Naive thymus-derived CD8-positive, alpha-beta T cell (primary cell): ENCODE measurements around the gene FAM76A. TPM values are rescaled to one million over a fixed set of nuclear protein-coding genes. Genes with fewer than 3 reads are reported as not detected.
"Not testable (repeated sequence)": the region's sequence is repeated elsewhere in the genome, so short reads cannot be mapped to it uniquely, and the experiment has no call there.

Experiments used
- ATAC-seq, 2 donors: fragments of 150-1000 bp; cut with Tn5 transposase in 1 of 2; sonication (Bioruptor Pico), chemical (Tn5 transposase) in 1 of 2; 1 replicate in 1 of 2; 2 replicates in 1 of 2; pipeline ENCODE4 v1.10.0; 2021; ENCODE audit warnings: mild to moderate bottlenecking in 2 of 2, moderate library complexity in 2 of 2
- POLR2A ChIA-PET: fragments of 350-600 bp; sonication (Branson Sonifier 250); formaldehyde crosslinking; loops from one replicate; lab custom pipeline; 2021; ENCODE audit warnings: antibody characterized with exemption; lab: Charles Lee
- DNase-seq, 10 donors: peaks; one replicate each; pipeline versions ENCODE4 v3.0.0 to v3.0.0-alpha.2; 2020 to 2022
- H3K27ac Mint-ChIP-seq, 10 donors: one replicate each; pipeline ENCODE4 v1.8.0; 2020 to 2022; ENCODE audit warnings: mild to moderate bottlenecking in 10 of 10, mixed read lengths in 10 of 10, moderate library complexity in 4 of 10, inconsistent platforms in 1 of 10
- H3K27me3 Mint-ChIP-seq, 5 donors: one replicate each; pipeline ENCODE4 v1.8.0; 2021 to 2022; ENCODE audit warnings: mixed read lengths in 5 of 5
- H3K36me3 Mint-ChIP-seq, 3 donors: one replicate each; pipeline ENCODE4 v1.8.0; 2020 to 2022; ENCODE audit warnings: mixed read lengths in 3 of 3, mild to moderate bottlenecking in 2 of 3, inconsistent platforms in 1 of 3
- H3K4me1 Mint-ChIP-seq, 4 donors: one replicate each; pipeline ENCODE4 v1.8.0; 2021 to 2022; ENCODE audit warnings: mixed read lengths in 4 of 4
- H3K4me3 Mint-ChIP-seq, 10 donors: one replicate each; pipeline ENCODE4 v1.8.0; 2020 to 2022; ENCODE audit warnings: mild to moderate bottlenecking in 10 of 10, mixed read lengths in 10 of 10, moderate library complexity in 6 of 10, inconsistent platforms in 1 of 10
- H3K9me3 Mint-ChIP-seq, 9 donors: one replicate each; pipeline ENCODE4 v1.8.0; 2020 to 2022; ENCODE audit warnings: mixed read lengths in 9 of 9, mild to moderate bottlenecking in 3 of 9, inconsistent platforms in 1 of 9, moderate library complexity in 1 of 9
- polyA plus RNA-seq, 3 donors: library from polyadenylated mRNA; unstranded; fragments of 300-500 nt; fragmentation: Illumina TruSeq; gene quantifications; one replicate each; pipeline ENCODE4 v1.2.3, GENCODE V29; 2021
- total RNA-seq, 8 experiments: library from RNA in 2 of 8; stranded (reverse) in 2 of 8; gene quantifications; one replicate each; pipeline ENCODE4 v1.2.3 and lab custom pipeline; 2021 to 2026

Gene FAM76A
- total and polyA plus RNA-seq, 5 experiments from 2014 or later: 8.2 to 21.5 (median 9.7) TPM

DNA sequence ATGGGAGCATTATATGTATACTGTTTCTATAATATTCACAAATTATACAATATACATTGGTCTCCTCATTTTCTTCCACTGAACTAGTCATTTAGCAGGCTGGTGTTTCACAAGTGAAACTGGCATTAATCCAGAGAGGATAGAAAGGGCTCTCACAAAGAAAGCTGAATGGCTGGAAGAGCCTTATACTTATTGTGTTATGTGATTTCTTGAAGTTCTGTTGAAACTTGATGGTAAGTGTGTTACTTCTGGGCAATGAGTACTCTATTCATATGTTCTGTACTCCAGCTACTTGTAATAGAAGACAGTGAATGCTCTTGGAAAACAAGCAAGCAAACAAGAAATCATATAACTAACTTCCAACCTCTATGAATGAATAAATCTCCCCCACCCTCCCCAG, 62.1 kb downstream of the FAM76A start:
- H3K27me3 Mint-ChIP-seq: no peaks in the 10 kb centered on the region

DNA sequence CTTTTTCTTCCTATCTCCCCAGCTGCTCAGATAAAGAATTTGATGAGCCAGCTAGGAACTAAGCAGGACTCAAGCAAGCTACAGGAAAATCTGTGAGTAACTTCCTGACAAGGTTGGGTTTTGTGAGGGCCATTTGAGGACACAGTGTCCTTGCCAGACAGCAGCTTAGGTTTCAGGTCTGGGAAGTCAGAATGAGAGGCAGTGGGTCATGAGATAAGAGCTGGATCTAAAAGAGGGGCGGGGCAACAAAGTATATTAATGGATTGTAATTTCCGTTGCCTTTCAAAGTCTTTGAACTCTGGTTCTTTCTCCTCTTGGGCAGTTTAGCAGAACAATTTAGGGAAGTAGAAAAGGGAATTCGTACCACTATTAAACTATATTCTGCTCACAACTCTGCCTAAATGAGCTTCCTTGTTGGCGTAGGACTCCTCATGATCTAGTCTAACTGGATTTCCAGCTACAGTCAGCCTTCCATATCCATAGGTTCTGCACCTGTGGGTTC, 63.8 kb downstream of the FAM76A start:
- Mint-ChIP-seq H3K36me3 (peaks cover 0 to 48% (median 20%) of the 10 kb centered on the region in 3 donors), H3K27ac (peak overlapping the region in 4 of 10 donors; percentile 10 to 68 (median 47)), H3K4me1 (peaks cover 3 to 21% (median 13%) of the 10 kb centered on the region in 4 donors), H3K9me3 (no peaks in the 10 kb centered on the region), H3K4me3 (no peak overlapping the region), H3K27me3 (no peaks in the 10 kb centered on the region)
- no peak for ATAC-seq
- POLR2A ChIA-PET: interaction anchor here (0.6 kb wide), 1 partner anchor 882 kb away, joined by 4 read pairs; no protein-coding TSS in a partner anchor
- no peak for DNase-seq

More for the DNA sequence above, 62.1 kb downstream of the FAM76A start:
- no peaks in the 10 kb centered on the region for H3K9me3 Mint-ChIP-seq
- DNase-seq (no peak), ATAC-seq (no peak)
- H3K4me3 Mint-ChIP-seq: no peak overlapping the region
- POLR2A ChIA-PET: no interaction called here
- peaks cover 6 to 24% (median 14%) of the 10 kb centered on the region in 4 donors for H3K4me1 Mint-ChIP-seq
- H3K27ac Mint-ChIP-seq: peak overlapping the region in 4 of 10 donors; percentile 2 to 78 (median 14)
- H3K36me3 Mint-ChIP-seq: peaks cover 0 to 33% (median 17%) of the 10 kb centered on the region in 3 donors

DNA sequence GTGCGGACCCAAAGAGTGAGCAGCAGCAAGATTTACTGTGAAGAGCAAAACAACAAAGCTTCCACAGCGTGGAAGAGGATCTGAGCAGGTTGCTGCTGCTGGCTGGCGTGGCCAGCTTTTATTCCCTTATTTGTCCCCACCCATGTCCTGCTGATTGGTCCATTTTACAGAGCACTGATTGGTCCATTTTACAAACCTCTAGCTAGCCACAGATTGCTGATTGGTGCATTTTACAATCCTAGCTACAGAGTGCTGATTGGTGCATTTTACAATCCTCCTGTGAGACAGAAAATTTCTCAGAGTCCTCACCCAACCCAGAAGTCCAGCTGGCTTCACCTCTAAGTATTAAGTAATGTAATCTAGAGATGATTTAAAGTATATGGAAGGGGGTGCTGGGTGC, 64.5 kb downstream of the FAM76A start:
- Mint-ChIP-seq H3K36me3 (peaks cover 0 to 55% (median 20%) of the 10 kb centered on the region in 3 donors), H3K4me1 (peaks cover 3 to 17% (median 11%) of the 10 kb centered on the region in 4 donors)
- POLR2A ChIA-PET: not testable (repeated sequence)

DNA sequence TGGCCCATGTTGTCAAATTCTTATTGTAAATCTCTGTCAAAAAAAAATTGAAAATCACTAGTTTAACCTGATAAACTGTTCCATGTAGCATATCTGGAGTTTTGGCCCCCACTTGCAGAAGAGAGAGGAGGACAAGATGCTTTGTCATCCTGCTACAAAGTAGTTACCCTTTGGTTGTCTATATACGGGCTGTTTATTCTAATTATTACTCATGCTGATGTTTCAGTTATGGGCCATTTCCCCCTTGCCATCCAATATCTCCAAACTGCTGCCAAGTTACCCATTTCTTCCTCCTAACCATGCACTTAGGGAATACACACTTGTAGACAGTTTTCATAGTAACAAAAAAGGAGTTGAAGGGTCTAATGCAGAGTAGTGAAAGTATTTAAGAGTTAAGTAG, 69.8 kb downstream of the FAM76A start:
- no peak for DNase-seq
- Mint-ChIP-seq H3K9me3 (no peaks in the 10 kb centered on the region), H3K27ac (peak overlapping the region in 1 of 10 donors; percentile 1)

More for the DNA sequence above, 64.5 kb downstream of the FAM76A start:
- not testable (repeated sequence) for H3K27me3 Mint-ChIP-seq, ATAC-seq, DNase-seq, H3K9me3 Mint-ChIP-seq, H3K4me3 Mint-ChIP-seq
- H3K27ac Mint-ChIP-seq: peak overlapping the region in 1 of 10 donors; percentile 9

DNA sequence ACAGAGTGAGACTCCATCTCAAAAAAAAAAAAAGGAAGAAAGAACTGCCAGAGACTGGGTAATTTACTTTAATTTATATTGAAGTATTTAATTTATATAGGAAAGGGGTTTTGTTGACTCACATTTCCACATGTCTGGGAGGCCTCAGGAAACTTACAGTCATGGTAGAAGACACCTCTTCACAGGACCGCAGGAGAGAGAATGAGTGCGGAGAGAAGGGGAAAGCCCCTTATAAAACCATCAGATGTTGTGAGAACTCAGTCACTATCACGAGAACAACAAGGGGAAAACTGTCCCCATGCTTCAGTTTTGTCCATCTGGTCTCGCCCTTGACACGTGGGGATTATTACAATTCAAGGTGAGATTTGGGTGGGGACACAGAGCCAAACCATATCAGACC, 79.0 kb downstream of the FAM76A start:
- Mint-ChIP-seq H3K36me3 (peaks cover 0 to 73% (median 20%) of the 10 kb centered on the region in 3 donors), H3K4me1 (peaks cover 0 to 2% (median 0%) of the 10 kb centered on the region in 4 donors), H3K9me3 (no peaks in the 10 kb centered on the region), H3K4me3 (no peak overlapping the region), H3K27ac (peak overlapping the region in 1 of 10 donors; percentile 55), H3K27me3 (no peaks in the 10 kb centered on the region)
- ATAC-seq: no peak
- DNase-seq: no peak
- POLR2A ChIA-PET: no interaction called here

More for the DNA sequence above, 69.8 kb downstream of the FAM76A start:
- Mint-ChIP-seq H3K27me3 (no peaks in the 10 kb centered on the region), H3K36me3 (peaks cover 0 to 82% (median 21%) of the 10 kb centered on the region in 3 donors), H3K4me1 (peaks cover 0 to 4% (median 0%) of the 10 kb centered on the region in 4 donors), H3K4me3 (no peak overlapping the region)
- ATAC-seq: no peak
- POLR2A ChIA-PET: no interaction called here

DNA sequence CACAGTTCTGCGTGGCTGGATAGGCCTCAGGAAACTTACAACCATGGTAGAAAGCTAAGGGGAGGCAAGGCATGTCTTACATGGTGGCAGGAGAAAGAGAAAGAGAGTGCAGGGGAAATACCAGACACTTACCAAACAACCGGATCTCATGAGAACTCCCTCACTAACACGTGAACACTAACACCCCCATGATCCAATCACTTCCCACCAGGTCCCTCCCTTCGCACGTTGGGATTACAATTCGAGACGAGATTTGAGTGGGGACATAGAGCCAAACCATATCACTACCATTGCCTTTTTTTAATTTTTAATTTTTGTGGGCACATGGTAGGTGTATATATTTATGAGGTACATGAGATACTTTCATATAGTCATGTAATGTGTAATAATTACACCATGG, 81.0 kb downstream of the FAM76A start:
- POLR2A ChIA-PET: no interaction called here
- no peaks in the 10 kb centered on the region for H3K9me3 Mint-ChIP-seq
- H3K4me1 Mint-ChIP-seq: no peaks in the 10 kb centered on the region
- H3K27me3 Mint-ChIP-seq: no peaks in the 10 kb centered on the region
- ATAC-seq (no peak), DNase-seq (no peak)
- H3K4me3 Mint-ChIP-seq: no peak overlapping the region
- H3K27ac Mint-ChIP-seq: peak overlapping the region in 2 of 10 donors; percentile 35 to 84
- H3K36me3 Mint-ChIP-seq: peaks cover 0 to 63% (median 17%) of the 10 kb centered on the region in 3 donors

DNA sequence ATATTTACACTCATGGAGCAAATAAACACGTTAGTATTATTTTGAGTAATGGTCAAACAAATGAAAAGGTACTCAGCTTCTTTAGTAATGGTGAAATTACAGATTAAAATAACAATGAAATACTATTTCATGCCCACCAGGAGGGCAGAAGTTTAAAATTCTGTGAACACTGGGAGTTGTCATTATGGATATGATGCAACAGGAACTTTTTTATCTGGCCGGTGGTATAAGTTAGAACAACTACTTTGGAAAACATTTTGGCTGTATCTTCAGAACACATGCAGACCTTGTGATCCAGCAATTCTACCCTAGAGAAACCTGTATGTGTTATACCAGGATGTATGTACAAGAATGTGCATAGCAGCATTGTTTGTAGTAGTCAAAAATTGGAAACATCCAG, 81.6 kb downstream of the FAM76A start:
- DNase-seq: no peak
- POLR2A ChIA-PET: no interaction called here
- Mint-ChIP-seq H3K9me3 (no peaks in the 10 kb centered on the region), H3K27me3 (no peaks in the 10 kb centered on the region), H3K4me3 (no peak overlapping the region), H3K27ac (no peak overlapping the region), H3K36me3 (peaks cover 0 to 63% (median 13%) of the 10 kb centered on the region in 3 donors), H3K4me1 (no peaks in the 10 kb centered on the region)
- no peak for ATAC-seq

DNA sequence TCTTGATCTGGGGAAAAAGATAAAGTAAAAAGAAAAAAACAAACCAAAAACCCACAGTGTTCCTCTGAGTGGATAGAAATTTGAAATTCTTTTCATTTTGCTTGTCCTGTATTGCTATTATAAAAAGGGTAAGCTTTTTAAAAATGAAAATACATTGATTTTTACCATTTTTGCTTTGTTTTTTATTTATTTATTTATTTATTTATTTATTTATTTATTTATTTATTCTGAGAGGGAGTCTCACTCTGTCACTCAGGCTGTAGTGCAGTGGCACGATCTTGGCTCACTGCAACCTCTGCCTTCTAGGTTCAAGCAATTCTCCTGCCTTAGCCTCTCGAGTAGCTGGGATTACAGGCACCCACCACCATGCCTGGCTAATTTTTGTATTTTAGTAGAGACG, 82.4 kb downstream of the FAM76A start:
- peaks cover 0 to 64% (median 15%) of the 10 kb centered on the region in 3 donors for H3K36me3 Mint-ChIP-seq
- H3K9me3 Mint-ChIP-seq, ATAC-seq, POLR2A ChIA-PET, DNase-seq, H3K4me3 Mint-ChIP-seq, H3K4me1 Mint-ChIP-seq, H3K27me3 Mint-ChIP-seq, H3K27ac Mint-ChIP-seq: not testable (repeated sequence)

DNA sequence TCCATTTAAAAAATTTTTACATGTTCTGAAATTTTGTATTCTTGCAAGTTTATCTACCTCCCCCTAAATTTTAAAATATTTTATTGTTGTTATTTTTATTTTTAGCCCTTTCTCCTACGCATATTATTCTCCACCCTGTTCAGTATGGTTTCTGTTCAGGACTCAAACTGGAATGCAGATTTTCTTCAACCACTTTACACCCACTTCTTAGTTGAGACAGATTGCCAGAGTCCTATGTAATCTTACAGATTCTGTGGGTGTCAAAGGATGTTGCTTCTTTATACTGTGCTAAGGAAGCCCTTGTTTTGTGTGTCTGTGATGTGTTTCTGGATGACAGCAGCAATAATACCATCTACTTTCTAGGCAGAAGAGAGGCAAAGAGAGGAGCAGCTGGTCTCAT, 84.1 kb downstream of the FAM76A start:
- DNase-seq (no peak), ATAC-seq (no peak)
- no peaks in the 10 kb centered on the region for H3K27me3 Mint-ChIP-seq
- H3K27ac Mint-ChIP-seq: no peak overlapping the region
- no peaks in the 10 kb centered on the region for H3K9me3 Mint-ChIP-seq
- H3K36me3 Mint-ChIP-seq: peaks cover 0 to 60% (median 11%) of the 10 kb centered on the region in 3 donors
- no peak overlapping the region for H3K4me3 Mint-ChIP-seq
- POLR2A ChIA-PET: no interaction called here
- H3K4me1 Mint-ChIP-seq: no peaks in the 10 kb centered on the region

DNA sequence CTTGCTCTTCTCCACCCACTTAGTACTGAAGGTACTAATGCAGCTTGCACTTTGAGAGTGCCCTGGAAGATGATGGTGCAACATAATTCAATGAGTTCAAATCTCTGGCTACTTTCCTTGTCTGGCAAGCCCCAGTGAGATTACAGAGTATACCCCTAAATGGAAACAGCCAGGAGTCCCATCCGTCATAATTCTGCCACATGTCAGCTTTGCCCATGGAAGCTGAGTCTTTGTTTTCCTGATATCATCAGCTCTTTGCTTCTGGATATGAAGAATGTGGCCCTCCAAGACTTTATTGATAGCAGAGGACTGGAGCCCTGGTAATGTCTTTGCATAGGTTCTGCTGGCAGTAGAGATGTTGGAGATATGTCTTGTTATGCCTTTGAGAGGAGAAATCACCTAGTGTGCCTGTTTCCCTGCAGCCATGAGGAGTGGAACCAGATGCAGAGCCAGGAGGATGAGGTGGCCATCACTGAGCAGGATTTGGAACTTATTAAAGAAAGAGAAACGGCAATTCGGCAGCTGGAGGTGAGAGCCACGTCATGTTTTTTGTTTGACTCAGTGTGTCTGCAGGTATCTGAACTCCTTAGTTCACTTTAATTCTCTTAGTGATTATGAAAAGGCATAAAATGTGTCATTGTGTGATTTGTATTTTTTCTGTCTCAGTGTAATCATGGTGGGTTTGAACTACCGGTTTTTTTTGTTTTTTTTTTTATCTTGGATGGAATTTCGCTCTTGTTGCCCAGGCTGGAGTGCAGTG, 86.2 kb downstream of the FAM76A start:
- Mint-ChIP-seq H3K4me3 (no peak overlapping the region), H3K36me3 (peaks cover 0 to 56% (median 13%) of the 10 kb centered on the region in 3 donors), H3K9me3 (no peaks in the 10 kb centered on the region), H3K4me1 (peaks cover 0 to 2% (median 0%) of the 10 kb centered on the region in 4 donors), H3K27ac (peak overlapping the region in 1 of 10 donors; percentile 84), H3K27me3 (no peaks in the 10 kb centered on the region)
- no peak for ATAC-seq
- DNase-seq: no peak
- POLR2A ChIA-PET: interaction anchor here (0.7 kb wide), 1 partner anchor 51 kb away, joined by 3 read pairs; no protein-coding TSS in a partner anchor

Other genes with a start within 250 kb of the FAM76A start
- gene WASF2, start 235.8 kb upstream of the FAM76A start, total RNA-seq: 100 to 1,000 TPM; 183 to 185 TPM
- gene WASF2, start 235.8 kb upstream of the FAM76A start, polyA plus RNA-seq: 10 to 100 TPM; 54.8 to 68.9 (median 68.5) TPM
- 10 to 100 TPM; 19.6 to 24.7 TPM for gene AHDC1, start 121.8 kb upstream of the FAM76A start, total RNA-seq
- gene AHDC1, start 121.8 kb upstream of the FAM76A start, polyA plus RNA-seq: 1 to 10 TPM in 2 of 3 donors, under 1 TPM in 1; 0.57 to 2.4 (median 1.0) TPM
- 1 to 10 TPM; 2.0 to 2.3 TPM for gene FGR, start 90.8 kb upstream of the FAM76A start, total RNA-seq
- gene FGR, start 90.8 kb upstream of the FAM76A start, polyA plus RNA-seq: 10 to 100 TPM in 1 of 3 donors, 1 to 10 TPM in 2; 1.8 to 69.5 (median 3.3) TPM
- 10 to 100 TPM; 23.3 to 24.5 TPM for gene IFI6, start 53.8 kb upstream of the FAM76A start, total RNA-seq
- 100 to 1,000 TPM; 145 to 171 (median 146) TPM for gene IFI6, start 53.8 kb upstream of the FAM76A start, polyA plus RNA-seq
- 10 to 100 TPM; 23.7 to 26.5 TPM for gene STX12, start 47.3 kb downstream of the FAM76A start, total RNA-seq
- gene STX12, start 47.3 kb downstream of the FAM76A start, polyA plus RNA-seq: 10 to 100 TPM in 2 of 3 donors, 1 to 10 TPM in 1; 9.2 to 12.3 (median 10.6) TPM
- 10 to 100 TPM; 40.2 to 42.5 TPM for gene PPP1R8, start 104.8 kb downstream of the FAM76A start, total RNA-seq
- gene PPP1R8, start 104.8 kb downstream of the FAM76A start, polyA plus RNA-seq: 10 to 100 TPM; 27.8 to 37.8 (median 36.2) TPM
- gene THEMIS2, start 146.6 kb downstream of the FAM76A start, total RNA-seq: 10 to 100 TPM; 53.3 to 57.9 TPM
- gene THEMIS2, start 146.6 kb downstream of the FAM76A start, polyA plus RNA-seq: 10 to 100 TPM; 14.1 to 48.5 (median 23.7) TPM
- gene RPA2, start 188.6 kb downstream of the FAM76A start, total RNA-seq: 10 to 100 TPM; 66.6 to 78.6 TPM
- gene RPA2, start 188.6 kb downstream of the FAM76A start, polyA plus RNA-seq: 100 to 1,000 TPM; 213 to 229 (median 215) TPM
- not detected for gene SMPDL3B, start 209.0 kb downstream of the FAM76A start, total RNA-seq
- gene SMPDL3B, start 209.0 kb downstream of the FAM76A start, polyA plus RNA-seq: under 1 TPM in 1 of 3 donors, not detected in 2; 0.16 TPM
- gene XKR8, start 234.0 kb downstream of the FAM76A start, total RNA-seq: 1 to 10 TPM; 8.3 to 8.8 TPM
- gene XKR8, start 234.0 kb downstream of the FAM76A start, polyA plus RNA-seq: 10 to 100 TPM in 2 of 3 donors, 1 to 10 TPM in 1; 7.2 to 14.4 (median 13.2) TPM